ENCODE results near the gene RASSF5. TPM values are rescaled to one million over a fixed set of nuclear protein-coding genes. Genes with fewer than 3 reads are reported as not detected.

Gene RASSF5
- polyA plus RNA-seq, 2 of the 4 experiments (the other 2 are of a cell fraction), result 2.0 to 2.2 TPM

- H3K9me3 ChIP-seq, result no peaks in the 10 kb centered on the region
- H3K27ac ChIP-seq, result no peak overlapping the region
- 27% methylated on average over 2 of the region's 2 CpGs for WGBS (ENCODE audit: missing lambda C conversion rate)
- FAIRE-seq (no peak), DNase-seq (ENCODE audit: low read depth in 1 of 2, low spot score in 1 of 2) (peak in 1 of 2 experiments; percentile 27), ATAC-seq (peak; percentile 52 to 71; a peak in 4 of 6 replicates)
- no peak for TF ChIP-seq FOSB (CRISPR knock-in tag; IDR thresholded peaks at IDR 0.05)
- TF ChIP-seq ELK1 (IDR thresholded peaks at IDR 0.05; ENCODE audit: low read depth, low read length), result no peak
- TF ChIP-seq RAD21 (conservative IDR thresholded peaks at IDR 0.05 in 1 of 2, IDR thresholded peaks at IDR 0.05 in 1 of 2), result no peak
- TF ChIP-seq ZC3H11A (IDR thresholded peaks at IDR 0.05), result no peak
- no peak for TF ChIP-seq BCL3 (IDR thresholded peaks at IDR 0.05)
- TF ChIP-seq FOSL2 (IDR thresholded peaks at IDR 0.05), result no peak
- TF ChIP-seq FOSL2 (CRISPR knock-in tag; IDR thresholded peaks at IDR 0.05), result no peak
- TF ChIP-seq TP53 (CRISPR knock-in tag; IDR thresholded peaks at IDR 0.05), result no peak
- no peak for TF ChIP-seq RFX5 (IDR thresholded peaks at IDR 0.05)
- no peak for TF ChIP-seq POLR2A (IDR thresholded peaks at IDR 0.05; ENCODE audit: low read length)
- no peak for TF ChIP-seq CEBPB (IDR thresholded peaks at IDR 0.05)
- TF ChIP-seq ZFP36 (IDR thresholded peaks at IDR 0.05; ENCODE audit: borderline replicate concordance, partially characterized antibody), result no peak
- TF ChIP-seq REST (IDR thresholded peaks at IDR 0.05), result no peak
- TF ChIP-seq SMC3 (IDR thresholded peaks at IDR 0.05), result no peak
- TF ChIP-seq CHD4 (IDR thresholded peaks at IDR 0.05; ENCODE audit: borderline replicate concordance), result no peak
- TF ChIP-seq ZNF302 (CRISPR knock-in tag; IDR thresholded peaks at IDR 0.05), result no peak
- POLR2A ChIA-PET, result no interaction called here
- H3K4me1 ChIP-seq, result no peaks in the 10 kb centered on the region
- CTCF ChIA-PET, result interaction anchor here (0.8 to 1.4 kb wide), 6 partner anchors 18 to 441 kb away, joined by 3 to 4 read pairs (median 4); no protein-coding TSS in a partner anchor
- H3K4me3 ChIP-seq, result no peak overlapping the region
- H3K4me2 ChIP-seq, result no peak overlapping the region
These were observed 43.1 kb downstream of the RASSF5 start for GRCh38 chr1:206550446-206550845.

GRCh38 chr1:206551296-206551985 is 44.1 kb downstream of the RASSF5 start:
- ATAC-seq, result no peak
- CTCF ChIA-PET, result interaction anchor here (0.6 to 1.4 kb wide), 8 partner anchors 15 to 440 kb away, joined by 3 to 5 read pairs (median 3); no protein-coding TSS in a partner anchor
- FAIRE-seq, result no peak
- Histone ChIP-seq H3K4me2 (no peak overlapping the region), H3K4me1 (peaks cover 1% of the 10 kb centered on the region; the same call in 1 of the 3 replicates), H3K4me3 (no peak overlapping the region), H3K9me3 (no peaks in the 10 kb centered on the region), H3K27ac (no peak overlapping the region)
- 64% methylated on average over 9 of the region's 9 CpGs for WGBS (ENCODE audit: missing lambda C conversion rate)
- POLR2A ChIA-PET, result no interaction called here
- no peak for DNase-seq (ENCODE audit: low read depth in 1 of 2, low spot score in 1 of 2)
- TF ChIP-seq ATOH8 (CRISPR knock-in tag; IDR thresholded peaks at IDR 0.05; ENCODE audit: low read depth), result no peak
- TF ChIP-seq CHD4 (IDR thresholded peaks at IDR 0.05; ENCODE audit: borderline replicate concordance), result no peak
- no peak for TF ChIP-seq HOXB13 (CRISPR knock-in tag; IDR thresholded peaks at IDR 0.05; ENCODE audit: low read depth)
- TF ChIP-seq POLR2A (IDR thresholded peaks at IDR 0.05; ENCODE audit: low read length), result no peak
- TF ChIP-seq EHMT2 (IDR thresholded peaks at IDR 0.05; ENCODE audit: low read depth), result no peak
- no peak for TF ChIP-seq HOXA7 (CRISPR knock-in tag; IDR thresholded peaks at IDR 0.05)
- TF ChIP-seq RARB (CRISPR knock-in tag; IDR thresholded peaks at IDR 0.05), result no peak
- no peak for TF ChIP-seq CTCF (IDR thresholded peaks at IDR 0.05)
- TF ChIP-seq CHD2 (IDR thresholded peaks at IDR 0.05; ENCODE audit: low read length, partially characterized antibody), result no peak
- TF ChIP-seq ZNF302 (CRISPR knock-in tag; IDR thresholded peaks at IDR 0.05), result no peak
- no peak for TF ChIP-seq NPAS2 (CRISPR knock-in tag; IDR thresholded peaks at IDR 0.05; ENCODE audit: borderline replicate concordance)
- no peak for TF ChIP-seq FOSB (CRISPR knock-in tag; IDR thresholded peaks at IDR 0.05)
- no peak for TF ChIP-seq MAX (IDR thresholded peaks at IDR 0.05)
- no peak for TF ChIP-seq RCOR1 (IDR thresholded peaks at IDR 0.05; ENCODE audit: low read depth, low read length)
- TF ChIP-seq BHLHE40 (IDR thresholded peaks at IDR 0.05; ENCODE audit: low read depth, low read length), result no peak
